ENCODE measurements around the gene PPARGC1A.

PPARGC1A gene

GRCh38 chr4:23861897-23862296 lies 27.9 kb downstream of the PPARGC1A start:
- TF ChIP-seq CTCF (conservative IDR thresholded peaks at IDR 0.05; ENCODE audit: low read depth, low read length), result no peak
- H3K4me3 ChIP-seq (ENCODE audit: low read depth, low read length), result no peak overlapping the region
- no peak for DNase-seq (ENCODE audit: low read depth)

GRCh38 chr4:23860919-23861318 lies 28.9 kb downstream of the PPARGC1A start:
- no peak for TF ChIP-seq CTCF (conservative IDR thresholded peaks at IDR 0.05; ENCODE audit: low read depth, low read length)
- DNase-seq (ENCODE audit: low read depth), result no peak
- no peak overlapping the region for H3K4me3 ChIP-seq (ENCODE audit: low read depth, low read length)

- H3K4me3 ChIP-seq (ENCODE audit: low read depth, low read length), result no peak overlapping the region
- DNase-seq (ENCODE audit: low read depth), result peak; percentile 44
- peak; percentile 23 for TF ChIP-seq CTCF (conservative IDR thresholded peaks at IDR 0.05; ENCODE audit: low read depth, low read length)
Observed at GRCh38 chr4:23857367-23857959, 32.4 kb downstream of the PPARGC1A start.

GRCh38 chr4:23856630-23857029 lies 33.2 kb downstream of the PPARGC1A start:
- no peak for TF ChIP-seq CTCF (conservative IDR thresholded peaks at IDR 0.05; ENCODE audit: low read depth, low read length)
- H3K4me3 ChIP-seq (ENCODE audit: low read depth, low read length), result no peak overlapping the region
- DNase-seq (ENCODE audit: low read depth), result no peak

- H3K4me3 ChIP-seq (ENCODE audit: low read depth, low read length), result no peak overlapping the region
- peak; percentile 25 for DNase-seq (ENCODE audit: low read depth)
- TF ChIP-seq CTCF (conservative IDR thresholded peaks at IDR 0.05; ENCODE audit: low read depth, low read length), result no peak
Observed at GRCh38 chr4:23855912-23856605, 33.8 kb downstream of the PPARGC1A start.

GRCh38 chr4:23853986-23854660 lies 35.7 kb downstream of the PPARGC1A start:
- DNase-seq (ENCODE audit: low read depth), result no peak
- no peak for TF ChIP-seq CTCF (conservative IDR thresholded peaks at IDR 0.05; ENCODE audit: low read depth, low read length)

More at GRCh38 chr4:23853986-23854660, 35.7 kb downstream of the PPARGC1A start:
- H3K4me3 ChIP-seq (ENCODE audit: low read depth, low read length), result no peak overlapping the region

Data from choroid plexus epithelial cell (primary cell).